GM23248 (cell line): ENCODE data around the gene LDHAL6B. TPM values are rescaled to one million over a fixed set of nuclear protein-coding genes. Genes with fewer than 3 reads are reported as not detected.

ENCODE experiments used
- DNase-seq: peaks from one replicate; pipeline ENCODE4 v3.0.0-alpha.2; 2015
- H2AFZ ChIP-seq: fragments of 200-600 bp; sonication (generic); 2 replicates; pipeline ENCODE4 v1.6.1; 2016; ENCODE audit warnings: antibody characterized with exemption
- H3F3A ChIP-seq: fragments of 200-600 bp; sonication (generic); 2 replicates; pipeline ENCODE4 v1.6.1; 2016; ENCODE audit warnings: mild to moderate bottlenecking, antibody characterized with exemption, mixed run types; ENCODE audit not compliant: insufficient read depth
- H3K27ac ChIP-seq: fragments of 200-600 bp; sonication (generic); 2 replicates; pipeline ENCODE4 v1.5.1; 2016; ENCODE audit warnings: mild to moderate bottlenecking
- H3K27me3 ChIP-seq: fragments of 200-600 bp; sonication (generic); replicated peaks from 2 replicates; pipeline ENCODE4 v1.6.1; 2016; ENCODE audit warnings: mild to moderate bottlenecking; ENCODE audit not compliant: insufficient read depth
- H3K36me3 ChIP-seq: fragments of 200-600 bp; sonication (generic); 2 replicates; pipeline ENCODE4 v1.6.1; 2016; ENCODE audit warnings: low read depth, mild to moderate bottlenecking
- H3K4me1 ChIP-seq: fragments of 200-600 bp; sonication (generic); 2 replicates; pipeline ENCODE4 v1.6.1; 2016; ENCODE audit warnings: mild to moderate bottlenecking; ENCODE audit not compliant: insufficient read depth
- H3K4me2 ChIP-seq: fragments of 200-600 bp; sonication (generic); one replicate; pipeline ENCODE4 v1.6.1; 2016; ENCODE audit warnings: mild to moderate bottlenecking; ENCODE audit not compliant: unreplicated experiment
- H3K4me3 ChIP-seq: fragments of 200-600 bp; sonication (generic); 2 replicates; pipeline ENCODE4 v1.5.1; 2016; ENCODE audit warnings: mild to moderate bottlenecking
- H3K79me2 ChIP-seq: fragments of 200-600 bp; sonication (generic); 2 replicates; pipeline ENCODE4 v1.6.1; 2016; ENCODE audit warnings: mild to moderate bottlenecking; ENCODE audit not compliant: insufficient read depth
- H3K9ac ChIP-seq: fragments of 200-600 bp; sonication (generic); 2 replicates; pipeline ENCODE4 v1.6.1; 2016; ENCODE audit warnings: mild to moderate bottlenecking
- H3K9me2 ChIP-seq: fragments of 200-600 bp; sonication (generic); 2 replicates; pipeline ENCODE4 v1.6.1; 2016; ENCODE audit warnings: mixed run types, mild to moderate bottlenecking, moderate library complexity; ENCODE audit not compliant: insufficient read depth
- H3K9me3 ChIP-seq: fragments of 200-600 bp; sonication (generic); one replicate; pipeline ENCODE4 v1.6.1; 2017; ENCODE audit warnings: low read depth
- H4K20me1 ChIP-seq: fragments of 200-600 bp; sonication (generic); 2 replicates; pipeline ENCODE4 v1.6.0; 2016; ENCODE audit not compliant: insufficient read depth
- EZH2 ChIP-seq: fragments of 200-600 bp; sonication (generic); IDR thresholded peaks from 2 replicates; pipeline ENCODE4 v1.6.1; 2018; ENCODE audit warnings: antibody characterized with exemption, mild to moderate bottlenecking; ENCODE audit not compliant: insufficient read depth, poor library complexity, severe bottlenecking
- EZH2phosphoT487 ChIP-seq: fragments of 200-600 bp; sonication (generic); IDR thresholded peaks from 2 replicates; pipeline ENCODE4 v1.6.1; 2018; ENCODE audit warnings: antibody characterized with exemption, moderate library complexity, mild to moderate bottlenecking, low read depth; ENCODE audit not compliant: insufficient read depth
- WGBS, 2 experiments: methylation state at CpG; one replicate each; pipeline ENCODE4 v1.1.6; 2015 to 2017; ENCODE audit warnings: low lambda C conversion rate in 2 of 2, low coverage in 1 of 2; ENCODE audit errors: missing lambda C conversion rate in 2 of 2; 5-methylcytosine and 5-hydroxymethylcytosine counted together
- in situ Hi-C: fragments of 300-500 bp; cut with MboI; formaldehyde crosslinking; loops from 2 replicates; pipeline ENCODE4 v1.15.0; 2020
- polyA plus RNA-seq: library from polyadenylated mRNA; unstranded; fragments of >200 nt; fragmentation: Nextera tagmentation; extraction: Ambion mirVana; gene quantifications from 2 replicates; pipeline ENCODE4 v1.2.1, GENCODE V29; 2016
- total RNA-seq: library from RNA; depleted of rRNA; stranded (reverse); fragments of >200 nt; shearing (Covaris generic); gene quantifications from 2 replicates; pipeline ENCODE4 v1.2.3, GENCODE V29; 2014

Gene LDHAL6B
- total and polyA plus RNA-seq, 2 experiments from 2014 or later, result 0.10 TPM; not detected in 1

DNA sequence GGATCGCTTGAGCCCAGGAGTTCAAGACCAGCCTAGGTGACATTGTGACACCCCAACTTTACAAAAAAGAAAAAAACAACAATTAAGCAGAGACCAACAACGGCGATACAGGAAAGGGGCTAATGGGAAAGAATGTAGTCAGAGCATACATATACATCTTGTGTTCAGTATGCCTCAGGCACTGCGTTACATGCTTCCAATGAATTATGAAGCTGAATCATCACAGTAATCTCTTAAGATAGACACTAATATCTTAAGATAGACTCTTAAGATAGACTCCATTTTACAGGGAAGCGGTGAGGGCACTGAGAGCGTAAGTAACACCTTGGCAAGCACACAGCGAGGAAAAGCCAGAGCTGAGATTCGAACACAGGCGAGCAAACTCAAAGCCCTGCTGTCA, 6.1 kb upstream of the LDHAL6B start:
- H3K27me3 ChIP-seq, result no peaks in the 10 kb centered on the region
- no peak overlapping the region for H3K4me3 ChIP-seq
- peaks cover 4% of the 10 kb centered on the region; the same call in 1 of the 2 replicates for H3K79me2 ChIP-seq
- WGBS, 2 experiments, result 95 to 96% methylated on average over 9 of the region's 9 CpGs
- peak overlapping the region; percentile 24; the same call in 1 of the 2 replicates for H3K9ac ChIP-seq
- peak overlapping the region; percentile 69 for H3K27ac ChIP-seq
- no peaks in the 10 kb centered on the region for H3K9me2 ChIP-seq
- no peaks in the 10 kb centered on the region for H3K9me3 ChIP-seq
- H3F3A ChIP-seq, result peaks cover 26% of the 10 kb centered on the region
- H3K36me3 ChIP-seq, result peaks cover 63% of the 10 kb centered on the region
- TF ChIP-seq EZH2phosphoT487 (no peak), EZH2 (no peak)
- in situ Hi-C loops, result no loop called here
- H3K4me2 ChIP-seq, result peak overlapping the region; percentile 3
- H4K20me1 ChIP-seq, result no peaks in the 10 kb centered on the region
- peaks cover 11% of the 10 kb centered on the region for H3K4me1 ChIP-seq
- no peak for DNase-seq
- H2AFZ ChIP-seq, result no peak overlapping the region

GRCh38 chr15:59203008-59203407, 3.6 kb upstream of the LDHAL6B start:
- 97 to 99% methylated on average over 6 of the region's 6 CpGs for WGBS, 2 experiments
- Histone ChIP-seq H2AFZ (no peak overlapping the region), H3K9ac (no peak overlapping the region), H3K79me2 (peaks cover 12% of the 10 kb centered on the region; the same call in 1 of the 2 replicates), H3K27ac (no peak overlapping the region), H4K20me1 (no peaks in the 10 kb centered on the region), H3F3A (peaks cover 20% of the 10 kb centered on the region), H3K9me2 (no peaks in the 10 kb centered on the region), H3K36me3 (peaks cover 73% of the 10 kb centered on the region), H3K9me3 (no peaks in the 10 kb centered on the region), H3K4me1 (peaks cover 11% of the 10 kb centered on the region), H3K27me3 (no peaks in the 10 kb centered on the region), H3K4me2 (no peak overlapping the region), H3K4me3 (no peak overlapping the region)
- in situ Hi-C loops, result no loop called here
- TF ChIP-seq EZH2phosphoT487, result no peak
- DNase-seq, result no peak

- Histone ChIP-seq H3K9me2 (no peaks in the 10 kb centered on the region), H3F3A (peaks cover 26% of the 10 kb centered on the region), H3K36me3 (peaks cover 80% of the 10 kb centered on the region), H3K4me2 (no peak overlapping the region), H3K27me3 (no peaks in the 10 kb centered on the region), H3K9ac (no peak overlapping the region), H3K9me3 (no peaks in the 10 kb centered on the region), H3K79me2 (peaks cover 12% of the 10 kb centered on the region; the same call in 1 of the 2 replicates), H3K4me3 (no peak overlapping the region), H2AFZ (no peak overlapping the region), H3K4me1 (peaks cover 15% of the 10 kb centered on the region), H4K20me1 (no peaks in the 10 kb centered on the region), H3K27ac (no peak overlapping the region)
- no peak for TF ChIP-seq EZH2
- TF ChIP-seq EZH2phosphoT487, result no peak
- 91 to 92% methylated on average over 3 of the region's 3 CpGs for WGBS, 2 experiments
- in situ Hi-C loops, result no loop called here
- no peak for DNase-seq
Observed at GRCh38 chr15:59203657-59204056, 3.0 kb upstream of the LDHAL6B start.

GRCh38 chr15:59205839-59206622, 612 bp upstream of the LDHAL6B start:
- no peak overlapping the region for H3K9ac ChIP-seq
- no peaks in the 10 kb centered on the region for H3K27me3 ChIP-seq
- peaks cover 34% of the 10 kb centered on the region for H3F3A ChIP-seq
- H3K9me3 ChIP-seq, result no peaks in the 10 kb centered on the region
- 92 to 94% methylated on average over 9 of the region's 9 CpGs for WGBS, 2 experiments
- in situ Hi-C loops, result no loop called here
- H3K4me3 ChIP-seq, result no peak overlapping the region
- no peaks in the 10 kb centered on the region for H4K20me1 ChIP-seq
- H3K27ac ChIP-seq, result no peak overlapping the region
- peaks cover 12% of the 10 kb centered on the region; the same call in 1 of the 2 replicates for H3K79me2 ChIP-seq
- H3K9me2 ChIP-seq, result no peaks in the 10 kb centered on the region
- TF ChIP-seq EZH2phosphoT487, result no peak
- TF ChIP-seq EZH2, result no peak
- no peak overlapping the region for H2AFZ ChIP-seq
- DNase-seq, result no peak
- H3K4me1 ChIP-seq, result 0 out of 2 replicates have a peak, but pooled peaks cover 12% of the 10 kb centered on the region
- no peak overlapping the region for H3K4me2 ChIP-seq
- H3K36me3 ChIP-seq, result peaks cover 82% of the 10 kb centered on the region
